Liver (tissue), 2 donors: ENCODE data around the gene TPST2.

ENCODE experiments used
- CTCF ChIP-seq: fragments of 150-350 bp; IDR thresholded peaks from 2 replicates; pipeline ENCODE4 v1.5.1; 2017; ENCODE audit warnings: improper control_type of control experiment, low read depth, low read length; ENCODE audit not compliant: missing input control
- TF ChIP-seq, protein P1 (sequence below): IDR thresholded peaks from 2 replicates; pipeline ENCODE4 v1.6.1; 2016; ENCODE audit warnings: antibody characterized with exemption, mild to moderate bottlenecking
- donor health status: healthy.

DNA sequence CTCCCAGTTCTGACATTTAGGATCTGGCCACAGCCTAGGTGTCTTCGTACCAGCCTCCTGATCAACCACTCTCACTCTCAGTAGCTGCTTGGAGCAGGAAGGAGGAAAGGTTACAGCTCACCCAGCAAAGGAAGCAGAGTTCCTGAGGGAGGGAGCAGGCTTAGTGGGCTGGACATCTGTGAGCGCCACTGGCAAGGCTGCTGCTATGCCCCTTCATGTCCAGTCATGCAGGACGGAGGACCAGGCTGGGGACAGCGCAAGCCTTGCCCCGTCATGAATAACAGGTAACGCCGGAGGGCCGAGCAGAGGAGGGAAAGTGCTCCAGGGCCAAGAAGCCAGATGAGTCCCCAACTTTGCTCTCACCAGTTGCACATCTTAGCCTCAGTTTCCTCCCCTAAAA lies 25.8 kb downstream of the TPST2 start:
- TF ChIP-seq, protein P1, sequence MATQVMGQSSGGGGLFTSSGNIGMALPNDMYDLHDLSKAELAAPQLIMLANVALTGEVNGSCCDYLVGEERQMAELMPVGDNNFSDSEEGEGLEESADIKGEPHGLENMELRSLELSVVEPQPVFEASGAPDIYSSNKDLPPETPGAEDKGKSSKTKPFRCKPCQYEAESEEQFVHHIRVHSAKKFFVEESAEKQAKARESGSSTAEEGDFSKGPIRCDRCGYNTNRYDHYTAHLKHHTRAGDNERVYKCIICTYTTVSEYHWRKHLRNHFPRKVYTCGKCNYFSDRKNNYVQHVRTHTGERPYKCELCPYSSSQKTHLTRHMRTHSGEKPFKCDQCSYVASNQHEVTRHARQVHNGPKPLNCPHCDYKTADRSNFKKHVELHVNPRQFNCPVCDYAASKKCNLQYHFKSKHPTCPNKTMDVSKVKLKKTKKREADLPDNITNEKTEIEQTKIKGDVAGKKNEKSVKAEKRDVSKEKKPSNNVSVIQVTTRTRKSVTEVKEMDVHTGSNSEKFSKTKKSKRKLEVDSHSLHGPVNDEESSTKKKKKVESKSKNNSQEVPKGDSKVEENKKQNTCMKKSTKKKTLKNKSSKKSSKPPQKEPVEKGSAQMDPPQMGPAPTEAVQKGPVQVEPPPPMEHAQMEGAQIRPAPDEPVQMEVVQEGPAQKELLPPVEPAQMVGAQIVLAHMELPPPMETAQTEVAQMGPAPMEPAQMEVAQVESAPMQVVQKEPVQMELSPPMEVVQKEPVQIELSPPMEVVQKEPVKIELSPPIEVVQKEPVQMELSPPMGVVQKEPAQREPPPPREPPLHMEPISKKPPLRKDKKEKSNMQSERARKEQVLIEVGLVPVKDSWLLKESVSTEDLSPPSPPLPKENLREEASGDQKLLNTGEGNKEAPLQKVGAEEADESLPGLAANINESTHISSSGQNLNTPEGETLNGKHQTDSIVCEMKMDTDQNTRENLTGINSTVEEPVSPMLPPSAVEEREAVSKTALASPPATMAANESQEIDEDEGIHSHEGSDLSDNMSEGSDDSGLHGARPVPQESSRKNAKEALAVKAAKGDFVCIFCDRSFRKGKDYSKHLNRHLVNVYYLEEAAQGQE: no peak
- no peak for TF ChIP-seq CTCF
